Activated CD8-positive, alpha-beta memory T cell treated with anti-CD3 and anti-CD28 coated beads for 4 hours (primary cell): ENCODE measurements around the gene IMPACT.

Experiments
- DNase-seq, 2 donors: peaks; one replicate each; pipeline ENCODE4 v3.0.0-alpha.2; 2020; ENCODE audit warnings: low read depth in 2 of 2

The IMPACT gene

GRCh38 chr18:24421831-24422230, 4.6 kb upstream of the IMPACT start:
- no peak for DNase-seq

DNA sequence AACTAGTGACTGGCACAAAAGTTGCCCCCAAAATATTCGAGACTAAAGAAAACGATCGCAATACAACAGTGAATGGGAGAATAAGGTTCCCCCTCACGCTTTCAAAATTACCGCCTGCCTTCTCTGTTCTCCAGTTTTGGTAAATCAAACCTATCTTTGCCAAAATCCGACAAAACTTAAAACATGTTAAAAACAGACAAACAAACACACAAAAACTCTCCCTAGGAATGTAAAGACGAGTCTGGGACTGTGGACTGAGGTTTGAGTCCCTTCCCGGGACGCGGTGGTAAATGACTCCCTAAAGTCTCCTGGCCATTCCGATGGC, 435 bp upstream of the IMPACT start:
- DNase-seq = no peak

DNA sequence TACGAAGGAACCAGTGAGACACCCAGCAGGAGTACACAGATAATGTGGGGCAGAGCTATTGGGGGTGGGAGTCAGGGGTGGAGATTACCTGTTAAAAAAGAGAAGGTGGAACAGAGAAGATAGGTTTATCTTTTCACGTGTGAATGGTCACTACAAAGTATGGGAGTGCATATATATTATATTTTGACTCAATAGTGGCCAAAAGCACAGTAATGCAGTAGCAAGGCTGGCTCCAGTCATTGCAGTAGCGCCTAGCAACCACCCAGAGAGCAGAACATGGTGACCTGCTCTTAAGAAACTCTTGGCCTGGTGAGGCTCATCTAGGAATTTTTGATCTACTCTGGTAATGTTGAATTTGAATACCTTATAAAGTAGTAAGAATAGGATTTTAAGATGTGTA, 1.0 kb downstream of the IMPACT start:
- no peak for DNase-seq

- DNase-seq = no peak
Measured at GRCh38 chr18:24428709-24429108, 2.2 kb downstream of the IMPACT start.

DNA sequence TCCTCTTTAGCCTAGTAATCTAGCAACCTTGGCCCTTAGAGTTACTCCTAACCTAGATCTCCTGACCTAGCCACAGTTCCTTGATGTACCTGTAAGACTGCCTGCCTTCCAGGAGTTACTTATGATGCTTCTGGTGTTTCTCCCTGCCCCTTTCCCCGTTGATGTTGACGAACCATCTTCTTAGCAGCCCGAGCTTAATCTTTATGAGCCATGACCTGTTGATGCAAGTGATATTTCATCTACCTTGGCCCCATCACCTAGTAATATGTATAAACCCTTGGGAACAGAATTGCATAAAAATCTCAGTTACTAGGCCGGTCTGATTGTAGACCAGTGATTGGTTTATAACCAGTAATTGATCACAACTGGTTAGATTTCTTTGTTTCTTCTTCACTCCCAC, 2.7 kb downstream of the IMPACT start:
- DNase-seq = no peak

GRCh38 chr18:24432618-24433017, 6.1 kb downstream of the IMPACT start:
- DNase-seq = no peak

DNA sequence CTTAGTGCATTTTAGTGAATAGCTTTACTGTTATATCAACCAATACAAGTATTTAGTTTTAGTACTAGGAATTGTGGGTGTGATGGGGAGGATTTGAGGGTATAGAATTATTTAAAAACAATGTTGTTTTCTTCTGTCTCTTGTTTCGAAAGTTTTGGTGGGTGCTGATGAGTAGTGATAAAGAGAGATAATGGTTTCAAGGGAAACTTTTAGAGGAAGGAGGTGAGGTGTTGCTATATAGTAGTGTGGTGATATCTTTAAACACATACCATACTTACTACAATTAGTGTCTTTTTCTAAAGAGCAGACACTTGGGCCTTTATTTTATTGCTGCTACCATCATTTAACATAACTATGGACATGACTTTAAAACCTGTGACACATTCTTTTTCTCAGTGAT, 10.5 kb downstream of the IMPACT start:
- no peak for DNase-seq

DNA sequence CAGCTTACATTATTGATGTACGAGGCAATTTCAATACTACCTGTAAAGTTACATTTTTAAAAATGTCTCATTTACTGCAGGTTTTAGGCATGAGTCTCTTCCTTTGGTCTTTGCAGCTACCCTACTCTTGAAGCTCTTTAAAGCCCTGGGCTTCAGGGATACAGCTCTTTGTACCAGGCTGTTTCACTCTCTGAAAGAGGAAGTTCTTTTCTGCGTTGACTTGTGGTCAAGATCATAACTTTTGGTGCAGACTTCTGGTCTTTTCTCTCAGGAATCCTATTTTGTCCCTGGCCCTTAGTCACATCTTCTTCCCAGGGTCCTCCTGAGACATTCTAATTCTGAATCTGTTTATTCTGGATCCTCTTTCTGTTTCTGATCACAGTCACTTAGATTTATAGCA, 17.4 kb downstream of the IMPACT start:
- no peak for DNase-seq

DNA sequence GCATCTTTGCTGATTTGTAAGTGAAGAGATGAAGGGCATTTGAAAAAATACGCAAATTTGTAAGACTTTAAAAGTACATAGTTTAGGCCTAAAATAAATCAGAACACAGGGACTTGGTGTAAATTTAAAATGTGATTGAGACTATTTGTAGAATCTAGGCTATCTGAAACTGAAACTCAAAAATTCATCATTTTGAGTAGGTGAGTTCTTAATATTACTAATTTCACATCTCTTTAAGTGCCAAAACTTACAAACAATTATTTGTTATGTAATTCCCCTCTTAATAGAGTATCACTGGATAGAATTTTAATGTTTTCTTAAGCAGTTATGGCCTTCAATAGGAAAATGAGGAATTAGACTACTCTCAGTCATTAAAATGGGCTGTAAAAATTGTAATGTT, 20.0 kb downstream of the IMPACT start:
- no peak for DNase-seq

DNA sequence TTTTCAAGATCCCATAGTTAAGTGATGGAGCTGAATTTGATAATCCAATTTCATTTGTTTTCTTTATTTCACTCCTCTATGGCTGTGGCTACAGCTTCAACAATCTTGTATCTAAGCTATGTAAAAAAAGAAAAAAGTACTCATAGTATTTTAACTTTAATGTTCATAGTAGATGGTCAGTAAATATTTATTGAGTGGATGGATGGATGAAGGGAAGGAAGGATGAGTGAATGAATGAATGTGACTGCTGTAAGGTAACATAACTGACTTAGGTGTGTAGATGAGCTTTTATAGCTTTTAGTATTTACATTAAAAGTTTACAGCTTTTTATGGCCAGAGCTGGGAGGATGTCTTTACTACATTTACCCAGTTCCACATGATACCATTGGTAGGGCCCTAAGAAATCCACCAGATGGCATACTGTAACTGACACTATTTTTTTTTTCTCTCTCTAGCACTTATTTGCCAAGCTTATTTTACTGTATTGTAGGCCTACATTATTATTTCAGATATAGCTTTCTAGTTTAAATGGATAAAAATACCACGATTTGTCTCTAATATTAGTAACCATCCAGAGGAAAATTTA, 20.6 kb downstream of the IMPACT start:
- DNase-seq = no peak

DNA sequence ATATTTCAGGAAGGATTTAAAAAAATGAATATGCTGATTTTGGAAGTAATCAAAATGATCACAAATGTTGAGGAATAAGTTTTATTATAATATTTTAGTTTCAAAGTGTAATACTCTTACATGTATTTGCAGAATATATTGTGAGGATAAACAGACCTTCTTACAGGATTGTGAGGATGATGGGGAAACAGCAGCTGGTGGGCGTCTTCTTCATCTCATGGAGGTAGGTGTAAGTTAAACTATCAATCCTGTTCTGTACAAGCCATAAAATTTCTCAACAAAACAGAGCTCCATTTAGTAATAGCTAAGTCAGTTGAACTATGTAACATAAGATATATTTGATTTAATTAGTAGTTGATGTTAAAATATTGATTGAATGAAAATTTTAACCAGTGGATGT, 21.5 kb downstream of the IMPACT start:
- no peak for DNase-seq

DNA sequence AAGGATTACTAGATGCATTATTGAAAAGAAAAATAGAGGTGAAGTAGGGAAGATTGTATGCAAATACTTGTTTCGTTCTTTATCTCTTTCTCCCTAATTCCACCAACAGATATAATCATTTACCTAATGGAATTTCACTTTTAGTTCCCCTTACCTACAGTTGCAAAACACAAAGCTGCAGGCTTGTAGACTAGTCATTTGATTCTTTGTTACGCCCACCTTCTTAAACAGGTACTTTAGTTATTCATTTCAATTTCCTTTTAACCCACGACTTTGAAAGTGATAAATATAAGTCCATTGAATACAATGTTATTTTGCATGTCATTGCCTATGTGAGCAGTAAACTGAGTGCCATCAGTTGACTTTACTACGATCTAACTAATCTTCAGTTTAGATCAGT, 30.1 kb downstream of the IMPACT start:
- no peak for DNase-seq

GRCh38 chr18:24459772-24460171, 33.3 kb downstream of the IMPACT start:
- no peak for DNase-seq

DNA sequence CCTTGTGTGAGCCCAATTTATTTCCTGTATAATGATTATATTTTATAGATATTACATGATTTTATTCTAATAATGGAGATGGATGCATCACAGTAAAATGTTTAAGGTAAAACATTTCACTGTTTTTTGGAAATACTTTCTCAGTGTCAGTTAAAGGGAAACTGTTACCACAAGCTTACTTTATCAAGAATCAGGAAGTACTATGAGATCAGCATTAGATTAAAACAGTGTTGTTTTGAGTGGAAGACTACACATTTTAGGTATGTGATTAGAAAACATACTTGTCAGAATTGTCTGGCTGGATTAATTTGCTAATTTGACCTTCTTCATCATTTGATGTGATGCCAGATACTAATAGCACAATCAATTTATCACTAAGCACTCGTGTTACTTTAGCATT, 33.9 kb downstream of the IMPACT start, which contains the start of gene HRH4:
Gene HRH4, plus strand, starts transcription at position 250 of the 400 bp plus-strand sequence. Its CDS starts 92 bp downstream, at position 342.
- DNase-seq = no peak

- DNase-seq = no peak
Measured at GRCh38 chr18:24461996-24462395, 35.5 kb downstream of the IMPACT start.

- no peak for DNase-seq
Measured at GRCh38 chr18:24462838-24463775, 36.6 kb downstream of the IMPACT start.

DNA sequence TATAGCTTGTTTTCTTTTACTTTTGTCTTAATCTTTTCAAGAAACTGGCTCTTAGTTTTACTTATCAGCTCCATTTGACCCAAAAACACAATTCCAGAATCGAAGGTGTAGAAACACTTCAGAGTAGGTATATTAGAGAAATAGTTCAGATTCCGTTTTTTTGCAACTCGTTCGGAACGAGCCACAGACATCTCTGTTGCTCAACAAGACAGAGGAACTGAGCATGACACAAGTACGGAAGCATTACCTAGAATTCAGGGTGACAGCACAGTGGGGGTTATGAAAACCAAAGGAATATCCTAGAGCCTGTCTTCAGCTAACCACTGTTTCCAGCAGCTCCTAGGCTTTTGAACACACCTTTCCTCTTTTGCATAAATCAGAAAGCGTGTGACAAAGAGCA, 39.0 kb downstream of the IMPACT start:
- no peak for DNase-seq

DNA sequence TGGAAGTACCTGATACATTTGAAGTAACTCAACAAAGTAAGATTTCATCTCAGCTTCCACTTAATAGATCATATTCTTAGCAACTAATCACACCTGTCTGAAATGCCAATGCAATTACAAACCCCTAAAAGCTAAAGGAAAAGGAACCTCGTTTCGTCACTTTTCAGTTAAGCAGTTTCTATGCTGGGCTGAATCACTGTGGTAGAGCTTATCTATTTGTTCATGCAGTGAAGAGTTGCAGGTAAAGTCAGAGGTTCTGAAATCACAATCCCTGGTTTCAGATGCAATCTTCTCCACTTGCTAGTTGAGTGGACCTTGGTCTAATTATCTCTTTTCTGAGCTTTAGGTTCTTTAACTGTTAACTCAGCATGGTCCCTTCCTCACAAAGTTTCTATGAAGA, 40.3 kb downstream of the IMPACT start:
- DNase-seq = no peak

DNA sequence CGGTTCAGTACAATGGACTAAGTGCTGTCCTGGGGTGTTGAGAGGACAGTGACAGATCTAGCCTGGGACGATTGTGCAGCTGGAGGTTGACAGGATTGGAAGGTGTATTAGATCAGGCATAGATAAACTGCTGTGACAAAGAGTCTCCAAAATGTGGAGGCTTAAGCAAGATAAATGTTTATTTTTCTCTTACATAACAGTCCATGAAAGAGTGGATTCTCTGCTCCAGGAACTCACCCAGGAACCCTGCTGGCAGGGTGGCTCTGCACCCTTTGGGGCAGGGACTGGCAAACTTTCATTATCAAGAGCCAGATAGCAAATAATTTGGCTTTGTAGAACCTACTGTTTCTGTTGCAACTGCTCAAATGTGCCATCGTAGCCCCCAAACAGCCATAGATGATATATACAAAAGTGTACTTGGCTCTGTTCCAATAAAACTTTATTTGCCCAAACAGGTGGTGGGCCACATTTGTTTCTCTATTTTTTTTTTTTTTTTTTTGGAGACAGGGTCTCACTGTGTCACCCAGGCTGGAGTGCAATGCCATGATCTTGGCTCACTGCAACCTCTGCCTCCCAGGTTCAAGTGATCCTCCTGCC, 43.6 kb downstream of the IMPACT start:
- no peak for DNase-seq

- no peak for DNase-seq
Measured at GRCh38 chr18:24470805-24471204, 44.3 kb downstream of the IMPACT start.

GRCh38 chr18:24472591-24472990, 46.1 kb downstream of the IMPACT start:
- no peak for DNase-seq

GRCh38 chr18:24474406-24474805, 47.9 kb downstream of the IMPACT start:
- DNase-seq = no peak
